ENCODE results near the gene SEC16A.

Gene SEC16A, protein sequence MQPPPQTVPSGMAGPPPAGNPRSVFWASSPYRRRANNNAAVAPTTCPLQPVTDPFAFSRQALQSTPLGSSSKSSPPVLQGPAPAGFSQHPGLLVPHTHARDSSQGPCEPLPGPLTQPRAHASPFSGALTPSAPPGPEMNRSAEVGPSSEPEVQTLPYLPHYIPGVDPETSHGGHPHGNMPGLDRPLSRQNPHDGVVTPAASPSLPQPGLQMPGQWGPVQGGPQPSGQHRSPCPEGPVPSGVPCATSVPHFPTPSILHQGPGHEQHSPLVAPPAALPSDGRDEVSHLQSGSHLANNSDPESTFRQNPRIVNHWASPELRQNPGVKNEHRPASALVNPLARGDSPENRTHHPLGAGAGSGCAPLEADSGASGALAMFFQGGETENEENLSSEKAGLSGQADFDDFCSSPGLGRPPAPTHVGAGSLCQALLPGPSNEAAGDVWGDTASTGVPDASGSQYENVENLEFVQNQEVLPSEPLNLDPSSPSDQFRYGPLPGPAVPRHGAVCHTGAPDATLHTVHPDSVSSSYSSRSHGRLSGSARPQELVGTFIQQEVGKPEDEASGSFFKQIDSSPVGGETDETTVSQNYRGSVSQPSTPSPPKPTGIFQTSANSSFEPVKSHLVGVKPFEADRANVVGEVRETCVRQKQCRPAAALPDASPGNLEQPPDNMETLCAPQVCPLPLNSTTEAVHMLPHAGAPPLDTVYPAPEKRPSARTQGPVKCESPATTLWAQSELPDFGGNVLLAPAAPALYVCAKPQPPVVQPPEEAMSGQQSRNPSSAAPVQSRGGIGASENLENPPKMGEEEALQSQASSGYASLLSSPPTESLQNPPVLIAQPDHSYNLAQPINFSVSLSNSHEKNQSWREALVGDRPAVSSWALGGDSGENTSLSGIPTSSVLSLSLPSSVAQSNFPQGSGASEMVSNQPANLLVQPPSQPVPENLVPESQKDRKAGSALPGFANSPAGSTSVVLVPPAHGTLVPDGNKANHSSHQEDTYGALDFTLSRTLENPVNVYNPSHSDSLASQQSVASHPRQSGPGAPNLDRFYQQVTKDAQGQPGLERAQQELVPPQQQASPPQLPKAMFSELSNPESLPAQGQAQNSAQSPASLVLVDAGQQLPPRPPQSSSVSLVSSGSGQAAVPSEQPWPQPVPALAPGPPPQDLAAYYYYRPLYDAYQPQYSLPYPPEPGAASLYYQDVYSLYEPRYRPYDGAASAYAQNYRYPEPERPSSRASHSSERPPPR (N-terminal part only)

GRCh38 chr9:136482793-136483588, at the start of gene SEC16A:
Gene SEC16A, minus strand, starts transcription at chr9:136483040. Its CDS starts 5,425 bp downstream, at chr9:136477615.
- DNase-seq (ENCODE audit: low read depth in 2 of 3, low spot score in 1 of 3): peak; percentile 99 to 100 (median 100)

- no peak for DNase-seq (ENCODE audit: low read depth in 2 of 3, low spot score in 1 of 3)
Observed at GRCh38 chr9:136531904-136532798, 49.3 kb upstream of the SEC16A start.

DNA sequence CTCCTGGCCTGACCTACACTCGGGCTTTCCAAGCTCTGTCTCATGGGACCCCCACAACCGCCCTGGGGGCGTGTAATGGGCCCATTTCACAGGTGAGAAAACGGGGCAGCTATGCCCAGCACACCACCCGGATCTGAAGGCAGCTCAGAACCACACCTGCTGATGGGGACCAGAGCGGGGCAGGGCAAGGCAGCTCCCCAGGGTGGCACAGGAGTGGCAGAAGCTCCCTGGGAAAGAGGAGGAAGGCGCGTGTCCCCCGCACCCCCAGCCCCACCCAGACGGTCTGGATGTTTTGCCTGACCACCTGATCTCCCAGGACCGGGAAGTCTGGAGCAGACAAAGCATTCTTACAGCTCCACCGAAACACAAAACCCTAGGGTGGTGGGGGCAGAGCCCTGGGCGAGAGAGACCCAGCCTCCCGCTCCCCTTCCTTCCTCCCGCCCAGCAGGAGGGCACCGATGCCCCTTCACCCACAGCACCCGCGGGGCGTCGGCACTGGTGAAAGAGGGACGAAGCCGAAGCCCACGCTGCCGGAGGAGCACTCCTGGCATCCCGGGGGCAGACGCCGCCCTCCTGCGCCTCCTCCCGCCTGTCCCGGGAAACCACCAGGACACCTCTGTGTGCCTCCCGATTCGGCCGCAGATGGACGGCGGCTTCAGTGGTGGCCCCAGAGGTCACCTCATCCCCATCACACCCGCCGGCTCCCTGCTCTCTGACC, 48.5 kb upstream of the SEC16A start:
- no peak for DNase-seq (ENCODE audit: low read depth in 2 of 3, low spot score in 1 of 3)

DNA sequence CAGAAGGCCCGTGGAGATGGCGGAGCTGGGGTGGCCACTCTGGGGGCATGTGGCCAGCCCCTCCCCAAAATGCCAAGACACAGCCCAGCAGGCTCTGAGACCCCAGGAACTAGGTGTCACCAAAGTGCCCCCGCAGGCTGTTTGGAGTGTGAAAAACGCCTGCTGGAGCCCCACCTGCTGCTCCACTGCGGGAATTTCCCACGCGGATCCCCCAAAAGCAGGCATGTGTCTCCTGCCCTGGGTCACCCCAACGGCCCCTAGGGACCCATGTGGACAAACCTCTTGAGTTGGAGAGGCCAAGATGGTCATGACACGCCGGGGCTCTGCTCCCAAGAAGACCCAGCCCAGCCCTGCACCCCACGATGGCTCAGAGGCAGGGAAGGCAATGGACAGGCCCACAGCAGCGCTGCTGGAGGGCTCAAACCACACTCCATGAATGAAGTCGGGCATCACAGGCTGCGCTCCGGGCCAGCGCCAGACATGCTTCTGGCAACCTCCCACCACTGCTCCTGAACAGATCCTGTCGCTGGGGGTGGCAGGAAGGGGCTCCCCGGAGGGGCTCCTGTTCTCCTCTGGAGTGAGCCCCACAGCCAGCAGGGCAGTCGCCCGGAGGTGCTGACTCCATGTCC, 47.7 kb upstream of the SEC16A start:
- no peak for DNase-seq (ENCODE audit: low read depth in 2 of 3, low spot score in 1 of 3)

GRCh38 chr9:136529516-136530460, 46.9 kb upstream of the SEC16A start:
- DNase-seq (ENCODE audit: low read depth in 2 of 3, low spot score in 1 of 3): no peak

- no peak for DNase-seq (ENCODE audit: low read depth in 2 of 3, low spot score in 1 of 3)
Observed at GRCh38 chr9:136528716-136529341, 46.0 kb upstream of the SEC16A start.

- DNase-seq (ENCODE audit: low read depth in 2 of 3, low spot score in 1 of 3): no peak
Observed at GRCh38 chr9:136527721-136528710, 45.2 kb upstream of the SEC16A start.

DNA sequence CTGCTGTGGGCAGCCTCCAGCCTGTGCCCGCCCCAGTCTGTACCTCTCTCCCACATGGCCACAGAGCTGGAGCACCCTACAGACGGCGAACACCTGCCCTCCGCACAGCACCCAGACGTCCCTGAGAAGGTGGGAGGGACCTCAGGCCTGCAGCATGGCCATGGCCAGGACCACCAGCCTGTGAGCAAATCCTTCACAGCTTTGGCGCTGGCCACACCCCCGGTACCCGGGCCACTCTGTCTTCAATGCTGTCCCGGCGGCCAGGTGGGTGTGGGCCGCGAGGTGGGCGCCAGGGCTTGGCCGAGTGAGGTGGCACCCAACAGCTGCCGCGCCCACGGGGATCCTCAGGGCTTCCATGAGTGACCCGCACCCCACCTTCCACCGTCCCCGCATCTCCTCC, 44.3 kb upstream of the SEC16A start:
- no peak for DNase-seq (ENCODE audit: low read depth in 2 of 3, low spot score in 1 of 3)

- DNase-seq (ENCODE audit: low read depth in 2 of 3, low spot score in 1 of 3): no peak
Observed at GRCh38 chr9:136526625-136527066, 43.8 kb upstream of the SEC16A start.

GRCh38 chr9:136525841-136526499, 43.1 kb upstream of the SEC16A start:
- no peak for DNase-seq (ENCODE audit: low read depth in 2 of 3, low spot score in 1 of 3)

DNA sequence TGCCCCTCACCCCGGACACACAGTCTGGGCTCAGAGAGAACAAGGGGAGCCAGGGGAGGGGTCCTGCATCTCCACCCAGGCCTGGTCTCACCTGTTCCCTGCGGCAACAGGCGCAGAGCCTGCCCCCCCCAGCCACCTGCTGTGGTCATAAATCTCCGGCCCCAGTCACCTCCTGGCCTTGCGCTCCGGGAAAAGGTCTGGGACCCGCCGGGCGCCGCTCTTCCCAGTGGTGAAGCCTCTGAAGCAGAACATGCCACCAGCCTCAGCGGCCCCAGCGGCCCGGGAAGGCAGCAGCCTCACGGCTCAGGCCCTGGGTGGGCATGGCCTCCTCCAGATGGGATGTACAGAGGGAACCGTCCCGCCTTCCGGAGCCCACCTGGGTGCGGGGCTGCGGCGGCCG, 42.4 kb upstream of the SEC16A start:
- DNase-seq (ENCODE audit: low read depth in 2 of 3, low spot score in 1 of 3): no peak

DNA sequence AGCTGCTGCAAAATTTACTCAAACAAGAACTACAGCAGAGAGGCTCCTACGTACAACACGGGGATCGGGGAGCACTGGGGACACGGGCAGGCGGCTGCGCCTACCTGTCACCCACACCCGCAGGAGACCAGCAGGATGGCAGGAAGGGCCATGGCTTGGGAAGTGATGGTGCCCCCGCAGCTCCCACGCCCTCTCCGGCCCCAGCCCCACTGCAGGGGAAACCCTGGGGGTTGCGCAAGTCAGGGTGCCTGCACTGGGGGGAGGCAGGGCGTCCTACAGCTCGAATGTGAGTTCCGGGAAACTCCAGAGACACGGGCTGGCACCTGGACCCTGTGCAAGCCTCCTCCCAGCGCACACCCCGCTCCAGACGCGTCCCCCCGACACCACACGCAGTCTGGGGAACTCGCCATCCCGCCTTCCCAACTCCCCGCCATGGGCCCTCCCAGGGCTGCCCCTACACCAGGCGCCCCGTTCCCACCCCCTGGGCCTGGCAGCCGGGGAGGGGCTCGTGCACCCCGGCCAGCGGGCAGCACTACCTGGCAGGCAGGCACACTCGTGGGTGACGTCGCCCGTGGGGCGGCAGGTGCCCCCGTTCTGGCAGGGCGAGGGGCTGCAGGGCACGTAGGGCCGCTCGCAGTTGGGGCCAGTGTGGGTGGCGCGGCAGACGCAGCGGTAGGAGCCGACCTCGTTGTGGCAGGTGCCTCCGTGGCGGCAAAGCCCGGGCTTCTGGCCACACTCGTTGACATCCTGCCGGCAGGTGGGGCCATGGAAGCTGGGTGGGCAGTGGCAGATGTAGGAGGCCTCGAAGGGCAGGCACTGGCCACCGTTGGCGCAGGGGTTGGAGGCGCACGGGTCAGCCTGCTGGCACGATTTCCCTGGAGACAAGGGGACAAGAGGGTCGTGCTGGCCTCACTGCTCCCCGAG, 39.7 kb upstream of the SEC16A start:
- DNase-seq (ENCODE audit: low read depth in 2 of 3, low spot score in 1 of 3): no peak

GRCh38 chr9:136521537-136521936, 38.7 kb upstream of the SEC16A start:
- no peak for DNase-seq (ENCODE audit: low read depth in 2 of 3, low spot score in 1 of 3)

DNA sequence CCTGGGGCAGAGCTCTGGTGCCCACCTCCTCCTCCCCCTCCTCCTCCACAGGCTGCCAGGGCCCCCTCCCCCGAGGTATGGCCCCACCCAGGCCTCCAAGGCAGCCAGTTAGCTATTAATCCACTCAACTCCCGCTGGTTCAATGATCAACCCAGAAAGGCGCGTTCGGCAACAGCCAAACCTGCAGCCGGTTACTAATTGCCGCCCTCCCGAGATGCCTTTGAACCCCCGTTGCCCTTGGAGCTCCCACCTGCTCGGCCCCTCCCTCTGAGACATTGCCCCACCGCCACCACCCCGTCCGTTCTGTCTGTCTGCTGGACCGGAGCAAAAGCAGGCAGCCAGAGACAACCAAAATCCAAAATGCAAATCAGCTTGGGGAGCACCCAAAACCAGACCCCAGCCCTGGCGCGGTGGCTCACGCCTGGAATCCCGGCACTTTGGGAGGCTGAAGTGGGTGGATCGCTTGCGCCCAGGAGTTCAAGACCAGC, 37.3 kb upstream of the SEC16A start:
- no peak for DNase-seq (ENCODE audit: low read depth in 2 of 3, low spot score in 1 of 3)

Data from stimulated activated CD4-positive, alpha-beta T cell treated with anti-CD3 and anti-CD28 coated beads, Interleukin-12 subunit alpha, Interleukin-12 subunit beta, amount 100 ng/mL, for 48 hours (primary cell).